Large intestine (tissue), 3 donors: Measurements from ENCODE around the gene LRRC70. TPM values are rescaled to one million over a fixed set of nuclear protein-coding genes. Genes with fewer than 3 reads are reported as not detected.
"Not testable (repeated sequence)": the region's sequence is repeated elsewhere in the genome, so short reads cannot be mapped to it uniquely, and the experiment has no call there.

Experiments
- DNase-seq, 2 donors: peaks; one replicate each; pipeline versions ENCODE4 v3.0.0 to v3.0.0-alpha.2; 2013
- H3K27ac ChIP-seq: one replicate; pipeline ENCODE4 v1.5.1; 2013; ENCODE audit warnings: low read length
- H3K27me3 ChIP-seq: 2 replicates; pipeline ENCODE4 v1.6.1; 2013; ENCODE audit warnings: low read length; ENCODE audit not compliant: control insufficient read depth, insufficient read depth
- H3K36me3 ChIP-seq: 2 replicates; pipeline ENCODE4 v1.6.1; 2013; ENCODE audit warnings: low read length; ENCODE audit not compliant: control insufficient read depth, insufficient read depth
- H3K4me1 ChIP-seq: one replicate; pipeline ENCODE4 v1.6.1; 2013; ENCODE audit warnings: low read length; ENCODE audit not compliant: control insufficient read depth, insufficient read depth
- H3K4me3 ChIP-seq: one replicate; pipeline ENCODE4 v1.5.1; 2013; ENCODE audit warnings: low read length
- H3K9me3 ChIP-seq: one replicate; pipeline ENCODE4 v1.6.1; 2013; ENCODE audit warnings: mild to moderate bottlenecking, low read depth, low read length, moderate library complexity; ENCODE audit not compliant: control insufficient read depth
- WGBS: methylation state at CpG from one replicate; pipeline ENCODE4 v1.1.5; 2013; ENCODE audit warnings: low lambda C conversion rate; ENCODE audit not compliant: insufficient coverage; 5-methylcytosine and 5-hydroxymethylcytosine counted together
- polyA plus RNA-seq: library from polyadenylated mRNA; unstranded; fragments of 120-200 nt; gene quantifications from one replicate; pipeline ENCODE4 v1.2.1, GENCODE V29; 2013

Gene LRRC70
- polyA plus RNA-seq, 1 donor = 4.2 TPM

DNA sequence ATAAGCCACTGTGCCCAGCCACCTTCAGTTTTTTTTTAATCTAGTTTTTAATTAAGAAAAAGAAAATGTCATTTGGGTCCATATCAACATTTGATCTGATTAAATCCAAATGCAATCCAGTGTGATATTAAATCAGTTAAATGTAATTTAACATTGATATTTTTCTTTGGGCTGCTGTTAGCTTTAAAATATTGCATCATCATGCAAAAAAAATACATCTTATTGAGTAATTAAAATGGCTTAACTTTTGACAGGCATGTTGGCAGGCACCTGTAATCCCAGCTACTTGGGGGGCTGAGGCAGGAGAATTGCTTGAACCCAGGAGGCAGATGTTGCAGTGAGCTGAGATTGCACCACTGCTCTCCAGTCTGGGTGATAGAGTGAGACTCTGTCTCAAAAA is 22.7 kb upstream of the LRRC70 start:
- H3K27me3 ChIP-seq = no peaks in the 10 kb centered on the region
- no peak for DNase-seq

DNA sequence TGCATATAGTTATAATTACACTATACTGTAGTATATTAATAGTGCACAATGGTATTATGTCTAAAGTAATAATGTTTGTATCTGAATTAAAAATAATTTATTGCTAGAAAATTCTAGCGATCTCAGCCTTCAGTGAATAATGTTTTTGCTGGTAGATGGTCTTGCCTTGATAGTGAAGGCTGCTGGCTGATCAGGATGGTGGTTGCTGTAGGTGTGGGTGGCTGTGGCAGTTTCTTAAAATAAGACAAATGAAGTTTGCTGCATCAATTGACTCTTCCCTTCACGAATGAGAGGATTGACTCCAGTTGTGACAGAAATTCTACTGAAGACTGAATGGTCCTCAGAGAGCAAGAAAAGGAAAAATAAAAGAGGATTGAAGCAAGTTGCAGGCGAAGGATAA is 19.7 kb upstream of the LRRC70 start:
- no CpG with 5 or more reads among the region's 3 CpGs for WGBS
- Histone ChIP-seq H3K9me3 (no peaks in the 10 kb centered on the region), H3K4me1 (no peaks in the 10 kb centered on the region), H3K36me3 (peaks cover 11% of the 10 kb centered on the region), H3K4me3 (no peak overlapping the region), H3K27ac (no peak overlapping the region), H3K27me3 (no peaks in the 10 kb centered on the region)
- DNase-seq = no peak

More for the DNA sequence above, 22.7 kb upstream of the LRRC70 start:
- Histone ChIP-seq H3K4me3 (no peak overlapping the region), H3K4me1 (no peaks in the 10 kb centered on the region), H3K36me3 (peaks cover 12% of the 10 kb centered on the region), H3K27ac (no peak overlapping the region), H3K9me3 (no peaks in the 10 kb centered on the region)

DNA sequence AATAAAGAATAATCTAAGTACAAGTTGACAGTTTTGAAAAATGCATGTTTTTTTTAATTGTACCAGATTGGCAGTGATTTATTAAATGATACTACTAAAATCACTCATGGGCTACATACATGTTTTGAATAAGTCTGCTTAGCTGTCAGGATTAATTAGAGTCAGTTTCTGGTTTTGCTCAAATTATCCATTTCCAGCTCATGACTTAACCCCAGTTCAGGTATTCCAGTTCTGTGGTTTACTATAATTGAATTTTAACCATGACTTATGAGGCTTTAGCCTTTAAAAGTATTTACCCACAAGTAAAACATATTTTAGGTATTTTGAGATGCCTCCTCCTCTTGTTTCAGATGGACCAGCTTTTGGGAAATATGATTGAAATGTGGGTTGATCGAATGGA is 17.8 kb upstream of the LRRC70 start:
- no peak for DNase-seq
- H3K27ac ChIP-seq = no peak overlapping the region
- 100% methylated on average over 1 of the region's 1 CpG for WGBS
- no peaks in the 10 kb centered on the region for H3K27me3 ChIP-seq
- H3K36me3 ChIP-seq = peaks cover 11% of the 10 kb centered on the region
- no peaks in the 10 kb centered on the region for H3K4me1 ChIP-seq
- H3K9me3 ChIP-seq = peaks cover 7% of the 10 kb centered on the region
- H3K4me3 ChIP-seq = no peak overlapping the region

DNA sequence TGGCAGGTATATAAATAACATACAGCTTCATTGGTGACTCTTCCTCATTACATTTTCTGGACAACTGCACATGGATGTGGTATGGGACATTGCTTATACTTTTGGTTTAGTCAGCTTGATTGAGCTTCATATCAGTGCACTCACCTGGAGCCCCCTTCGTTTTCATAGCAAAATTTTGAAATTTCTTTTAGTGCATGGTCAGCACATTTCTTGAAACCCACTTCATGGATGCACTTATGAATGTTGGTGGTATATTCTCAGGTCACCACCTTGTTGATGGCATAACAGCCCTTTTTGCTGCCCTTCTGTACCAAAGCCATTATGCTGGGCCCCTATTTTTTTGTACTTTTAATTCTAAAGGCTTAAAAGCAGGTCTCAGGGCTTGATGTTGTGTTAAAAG is 16.7 kb upstream of the LRRC70 start:
- Histone ChIP-seq H3K27me3 (no peaks in the 10 kb centered on the region), H3K27ac (no peak overlapping the region), H3K36me3 (peaks cover 12% of the 10 kb centered on the region), H3K4me3 (no peak overlapping the region), H3K9me3 (peaks cover 12% of the 10 kb centered on the region), H3K4me1 (no peaks in the 10 kb centered on the region)
- 80% methylated on average over 1 of the region's 1 CpG for WGBS
- DNase-seq = no peak

DNA sequence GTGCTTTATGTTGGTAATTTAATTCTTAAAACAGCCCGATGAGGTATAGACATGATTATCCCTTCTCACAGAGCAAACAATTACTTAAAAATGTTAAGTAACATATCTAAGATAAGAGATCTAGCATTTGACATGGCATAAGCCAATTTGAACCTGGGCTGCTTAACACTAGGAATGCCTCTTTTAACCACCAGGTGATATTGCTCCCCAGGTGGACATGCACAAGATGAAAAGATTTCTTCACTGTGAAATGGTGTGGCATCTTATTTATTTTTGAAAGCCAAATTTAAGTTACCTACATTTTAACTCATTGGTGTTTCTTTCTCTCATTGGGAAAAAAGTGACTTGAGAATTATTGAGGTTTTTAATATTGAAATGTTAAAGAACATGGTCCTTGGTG is 15.8 kb upstream of the LRRC70 start:
- Histone ChIP-seq H3K9me3 (peaks cover 21% of the 10 kb centered on the region), H3K27me3 (no peaks in the 10 kb centered on the region), H3K4me1 (no peaks in the 10 kb centered on the region), H3K27ac (no peak overlapping the region), H3K36me3 (peaks cover 19% of the 10 kb centered on the region), H3K4me3 (no peak overlapping the region)
- no CpG with 5 or more reads among the region's 1 CpG for WGBS
- DNase-seq = no peak

DNA sequence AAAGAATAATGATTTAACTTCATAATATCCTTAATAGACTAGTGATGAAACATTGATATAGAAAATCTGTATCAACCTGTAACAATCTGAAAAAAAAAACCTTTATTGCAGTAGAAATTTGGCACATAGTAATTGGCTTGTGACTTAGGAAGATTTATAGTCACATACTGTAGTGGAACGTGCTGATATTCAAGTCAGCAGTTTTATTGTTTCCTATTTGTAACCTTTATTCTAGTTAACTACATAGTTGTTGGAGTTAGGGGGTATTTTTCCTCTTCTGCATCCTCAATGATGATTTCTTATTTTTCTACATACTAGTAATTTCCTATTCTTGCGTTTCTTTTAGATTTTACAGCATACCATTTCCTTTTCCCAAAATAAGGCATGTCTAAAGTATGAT is 14.5 kb upstream of the LRRC70 start:
- H3K4me3 ChIP-seq = no peak overlapping the region
- no peaks in the 10 kb centered on the region for H3K4me1 ChIP-seq
- H3K36me3 ChIP-seq = peaks cover 16% of the 10 kb centered on the region
- DNase-seq = no peak
- H3K27ac ChIP-seq = no peak overlapping the region
- H3K9me3 ChIP-seq = peaks cover 27% of the 10 kb centered on the region
- no peaks in the 10 kb centered on the region for H3K27me3 ChIP-seq
- 100% methylated on average over 2 of the region's 2 CpGs for WGBS

DNA sequence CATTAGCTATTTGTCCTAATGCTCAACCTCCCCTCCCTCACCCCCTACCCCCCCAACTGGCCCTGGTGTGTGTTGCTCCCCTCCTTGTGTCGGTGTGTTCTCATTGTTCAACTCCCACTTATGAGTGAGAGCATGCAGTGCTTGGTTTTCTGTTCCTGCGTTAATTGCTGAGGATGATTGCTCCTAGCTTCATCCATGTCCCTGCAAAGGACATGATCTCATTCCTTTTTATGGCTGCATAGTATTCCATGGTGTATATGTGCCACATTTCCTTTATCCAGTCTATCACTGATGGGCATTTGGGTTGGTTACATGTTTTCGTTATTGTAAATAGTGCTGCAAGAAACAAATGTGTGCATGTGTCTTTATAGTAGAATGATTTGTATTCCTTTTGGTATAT is 12.9 kb upstream of the LRRC70 start:
- WGBS = no CpG with 5 or more reads among the region's 3 CpGs
- H3K9me3 ChIP-seq = peaks cover 27% of the 10 kb centered on the region

DNA sequence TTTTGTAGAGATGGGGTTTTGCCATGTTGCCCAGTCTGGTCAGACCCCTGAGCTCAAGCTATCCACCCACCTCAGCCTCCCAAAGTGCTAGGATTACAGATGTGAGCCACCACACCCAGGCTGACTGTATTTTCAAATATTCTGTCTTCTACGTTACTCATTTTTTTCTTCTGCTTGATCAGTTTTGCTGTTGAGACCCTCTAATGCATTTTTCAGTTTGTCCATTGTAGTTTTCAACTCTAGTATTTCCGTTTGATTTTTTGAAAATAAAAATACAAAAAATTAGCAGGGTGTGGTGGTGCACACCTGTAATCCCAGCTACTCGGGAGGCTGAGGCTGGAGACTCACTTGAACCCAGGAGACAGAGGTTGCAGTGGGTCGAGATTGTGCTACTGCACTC is 10.5 kb upstream of the LRRC70 start:
- no peak for DNase-seq
- 96% methylated on average over 2 of the region's 4 CpGs for WGBS
- Histone ChIP-seq H3K36me3 (peaks cover 8% of the 10 kb centered on the region), H3K9me3 (peaks cover 27% of the 10 kb centered on the region), H3K4me1 (no peaks in the 10 kb centered on the region), H3K27me3 (no peaks in the 10 kb centered on the region), H3K27ac (no peak overlapping the region), H3K4me3 (no peak overlapping the region)

More for the DNA sequence above, 12.9 kb upstream of the LRRC70 start:
- H3K27ac ChIP-seq, DNase-seq, H3K4me1 ChIP-seq, H3K27me3 ChIP-seq, H3K4me3 ChIP-seq: not testable (repeated sequence)
- H3K36me3 ChIP-seq = peaks cover 12% of the 10 kb centered on the region

DNA sequence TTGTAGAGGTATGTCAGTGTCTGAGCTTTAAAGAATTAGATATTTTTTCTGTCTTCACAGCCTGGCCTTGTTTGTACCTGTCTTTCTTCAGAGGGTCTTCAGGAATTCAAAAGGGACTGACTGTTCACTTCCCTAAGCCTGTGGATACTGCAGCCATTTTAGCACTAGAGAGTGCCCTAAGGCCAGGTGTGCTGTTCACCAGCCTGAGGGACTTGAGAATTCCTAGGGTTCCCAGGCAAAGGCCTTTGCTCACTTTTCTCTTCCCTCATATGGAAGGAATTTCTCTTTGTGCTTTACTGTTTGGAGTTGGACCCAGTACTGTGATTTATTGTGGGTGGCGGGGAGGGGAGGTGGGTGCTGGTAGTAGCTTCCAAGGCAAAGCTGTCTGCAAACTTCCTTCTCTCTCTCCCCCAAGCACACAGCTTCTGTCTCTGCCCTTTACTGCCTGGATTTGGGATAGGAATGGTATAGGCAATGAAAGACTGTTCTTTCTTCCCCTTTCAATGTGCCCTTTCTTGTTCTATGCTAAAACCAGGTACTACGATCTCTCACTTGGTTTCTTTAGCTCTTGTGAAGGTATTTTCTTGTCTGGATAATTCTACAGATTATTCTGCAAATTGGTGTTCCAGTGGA is 9.7 kb upstream of the LRRC70 start:
- H3K9me3 ChIP-seq = peaks cover 27% of the 10 kb centered on the region
- no peaks in the 10 kb centered on the region for H3K27me3 ChIP-seq
- no peaks in the 10 kb centered on the region for H3K4me1 ChIP-seq
- peaks cover 8% of the 10 kb centered on the region for H3K36me3 ChIP-seq
- H3K4me3 ChIP-seq = no peak overlapping the region
- WGBS = no CpG with 5 or more reads among the region's 2 CpGs
- no peak for DNase-seq
- H3K27ac ChIP-seq = no peak overlapping the region

DNA sequence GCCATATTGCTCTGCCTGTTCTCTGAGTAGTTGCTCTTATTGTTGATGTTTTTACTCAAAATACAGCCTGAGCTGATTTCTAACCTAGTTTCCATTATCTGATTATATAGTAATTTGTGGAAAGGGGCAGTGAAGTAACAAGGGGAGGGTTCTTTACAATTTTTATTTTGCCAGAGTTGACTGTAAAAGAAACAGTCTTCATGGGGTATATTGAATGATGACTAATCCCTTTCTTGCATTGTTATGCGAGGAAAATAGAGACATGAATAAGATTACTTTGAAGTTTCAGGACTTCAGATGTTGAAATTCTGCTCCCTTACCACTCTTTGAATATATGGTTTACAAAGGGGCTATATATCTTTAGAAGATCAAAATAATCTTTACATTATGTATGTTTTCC is 9.1 kb upstream of the LRRC70 start:
- DNase-seq = no peak
- Histone ChIP-seq H3K27me3 (no peaks in the 10 kb centered on the region), H3K4me1 (no peaks in the 10 kb centered on the region), H3K4me3 (no peak overlapping the region), H3K27ac (no peak overlapping the region), H3K9me3 (peaks cover 27% of the 10 kb centered on the region), H3K36me3 (peaks cover 8% of the 10 kb centered on the region)
- WGBS = no CpG with 5 or more reads among the region's 1 CpG

DNA sequence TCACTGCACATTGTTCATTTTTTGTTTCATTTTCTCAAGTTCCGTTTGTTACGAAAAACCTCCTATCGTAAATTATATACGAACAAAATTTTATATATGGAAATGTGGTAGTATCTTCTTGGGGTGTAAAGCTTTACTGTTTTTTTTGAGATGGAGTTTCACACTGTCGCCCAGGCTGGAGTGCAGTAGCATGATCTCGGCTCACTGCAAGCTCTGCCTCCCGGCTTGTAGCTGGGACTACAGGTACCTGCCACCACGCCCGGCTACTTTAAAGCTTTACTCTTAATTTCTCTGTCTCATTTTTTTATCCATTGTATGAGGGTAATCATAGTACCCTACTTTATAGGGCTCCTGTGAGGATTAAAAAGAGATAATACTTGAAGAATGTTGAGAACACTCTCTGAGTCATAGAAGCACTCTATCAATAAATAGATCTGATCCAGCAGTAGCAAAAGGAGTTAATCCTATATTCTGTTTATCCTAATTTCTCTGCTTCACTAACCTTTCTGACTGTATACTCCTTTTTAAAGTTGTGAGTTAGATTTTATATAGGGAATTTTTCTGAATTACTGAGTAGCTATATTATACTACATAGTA is 5.6 kb upstream of the LRRC70 start:
- Histone ChIP-seq H3K36me3 (peaks cover 2% of the 10 kb centered on the region), H3K27me3 (no peaks in the 10 kb centered on the region), H3K4me3 (no peak overlapping the region), H3K4me1 (no peaks in the 10 kb centered on the region), H3K27ac (no peak overlapping the region), H3K9me3 (peaks cover 4% of the 10 kb centered on the region)
- no peak for DNase-seq
- WGBS = no CpG with 5 or more reads among the region's 9 CpGs
